H1 (cell line): ENCODE measurements around the gene LDLRAD3. TPM values are rescaled to one million over a fixed set of nuclear protein-coding genes. Genes with fewer than 3 reads are reported as not detected.

Source experiments
- CTCF ChIA-PET: fragments of 300-600 bp; sonication (Branson Sonifier 250); formaldehyde crosslinking; loops from one replicate; lab custom pipeline; 2021; ENCODE audit not compliant: partially characterized antibody; lab: Charles Lee
- POLR2A ChIA-PET: fragments of 300-600 bp; sonication (Branson Sonifier 250); formaldehyde crosslinking; loops from one replicate; lab custom pipeline; 2021; ENCODE audit warnings: inconsistent platforms; ENCODE audit not compliant: partially characterized antibody; lab: Charles Lee
- DNase-seq, 2 experiments: peaks; one replicate each; pipeline versions ENCODE4 v3.0.0 to v3.0.0-alpha.2; 2010 to 2022; ENCODE audit warnings: low spot score in 2 of 2, low read depth in 1 of 2, mixed read lengths in 1 of 2
- FAIRE-seq: peaks from 2 replicates; lab custom pipeline; 2011; peaks lifted over from hg19 to GRCh38; lab: Jason Lieb, UNC
- H2AFZ ChIP-seq: 2 replicates; pipeline ENCODE4 v1.8.1; 2012; ENCODE audit warnings: low read length, inconsistent platforms
- H2AK5ac ChIP-seq: 2 replicates; pipeline ENCODE4 v1.6.1; 2013; ENCODE audit warnings: low read depth, low read length
- H2BK120ac ChIP-seq: replicated peaks from 2 replicates; pipeline ENCODE3; 2013; ENCODE audit warnings: low read depth, low read length, inconsistent platforms
- H2BK12ac ChIP-seq: 2 replicates; pipeline ENCODE4 v1.6.1; 2013; ENCODE audit warnings: low read depth, low read length
- H2BK15ac ChIP-seq: 2 replicates; pipeline ENCODE4 v1.6.1; 2013; ENCODE audit warnings: low read length
- H2BK20ac ChIP-seq: 2 replicates; pipeline ENCODE4 v1.6.1; 2013; ENCODE audit warnings: low read length
- H2BK5ac ChIP-seq: 2 replicates; pipeline ENCODE4 v1.6.1; 2013; ENCODE audit warnings: low read depth, low read length
- H3K14ac ChIP-seq: 2 replicates; pipeline ENCODE4 v1.6.1; 2013; ENCODE audit warnings: inconsistent platforms; ENCODE audit not compliant: insufficient read length
- H3K18ac ChIP-seq: 2 replicates; pipeline ENCODE4 v1.6.1; 2013; ENCODE audit warnings: low read length; ENCODE audit errors: extremely low read depth
- H3K23ac ChIP-seq: 2 replicates; pipeline ENCODE4 v1.6.1; 2013; ENCODE audit warnings: inconsistent platforms; ENCODE audit not compliant: insufficient read length
- H3K23me2 ChIP-seq: 2 replicates; pipeline ENCODE4 v1.6.1; 2013; ENCODE audit warnings: low read depth, low read length
- H3K27ac ChIP-seq: 2 replicates; pipeline ENCODE4 v1.6.1; 2011; ENCODE audit warnings: low read depth, low read length, inconsistent platforms
- H3K27me3 ChIP-seq, 4 experiments: replicated peaks in 1 of 4; 1 replicate in 1 of 4; 2 replicates in 3 of 4; pipeline versions ENCODE4 v1.6.1 to v1.8.1; 2011 to 2013; ENCODE audit warnings: low read length in 3 of 4, mild to moderate bottlenecking in 3 of 4, inconsistent platforms in 2 of 4, mixed read lengths in 2 of 4, moderate library complexity in 1 of 4; ENCODE audit not compliant: control insufficient read depth in 3 of 4, insufficient read depth in 3 of 4; ENCODE audit errors: extremely low read depth in 1 of 4
- H3K36me3 ChIP-seq, 4 experiments: 2 replicates each; pipeline versions ENCODE4 v1.6.1 to v1.8.1; 2011 to 2013; ENCODE audit warnings: mild to moderate bottlenecking in 4 of 4, low read length in 3 of 4, moderate library complexity in 2 of 4, control low read depth in 1 of 4, inconsistent platforms in 1 of 4; ENCODE audit not compliant: insufficient read depth in 4 of 4, control insufficient read depth in 2 of 4
- H3K4ac ChIP-seq: replicated peaks from 2 replicates; pipeline ENCODE3; 2013; ENCODE audit warnings: low read length, low read depth, mixed read lengths, inconsistent platforms; ENCODE audit not compliant: insufficient read length
- H3K4me1 ChIP-seq, 4 experiments: replicated peaks in 1 of 4; 1 replicate in 1 of 4; 2 replicates in 3 of 4; pipeline versions ENCODE4 v1.6.1 to v1.8.1; 2011 to 2013; ENCODE audit warnings: low read length in 3 of 4, inconsistent platforms in 2 of 4, mixed read lengths in 1 of 4; ENCODE audit not compliant: insufficient read depth in 4 of 4, control insufficient read depth in 3 of 4
- H3K4me2 ChIP-seq, 2 experiments: 2 replicates each; pipeline versions ENCODE4 v1.6.1 to v1.8.1; 2011 to 2013; ENCODE audit warnings: low read depth in 2 of 2, low read length in 2 of 2, control low read depth in 1 of 2, inconsistent platforms in 1 of 2, mild to moderate bottlenecking in 1 of 2; ENCODE audit not compliant: insufficient read depth in 1 of 2
- H3K4me3 ChIP-seq, 4 experiments: fragments of 200-600, 300-600 bp in 1 of 4; sonication (generic), shearing (Covaris generic), sonication (Bioruptor Twin) in 1 of 4; 2 replicates each; pipeline versions ENCODE4 v1.5.1 to v1.8.1; 2011 to 2016; ENCODE audit warnings: low read length in 4 of 4, low read depth in 3 of 4, control low read depth in 2 of 4, inconsistent platforms in 2 of 4, mild to moderate bottlenecking in 2 of 4, mixed read lengths in 1 of 4, moderate library complexity in 1 of 4; ENCODE audit not compliant: insufficient read depth in 2 of 4; ENCODE audit errors: extremely low read depth in 1 of 4
- H3K56ac ChIP-seq: replicated peaks from 2 replicates; pipeline ENCODE3; 2013; ENCODE audit warnings: low read depth, mild to moderate bottlenecking, mixed read lengths, low read length, inconsistent platforms; ENCODE audit not compliant: insufficient read length
- H3K79me1 ChIP-seq: 2 replicates; pipeline ENCODE4 v1.6.1; 2013; ENCODE audit warnings: low read depth, low read length, control low read depth
- H3K79me2 ChIP-seq, 2 experiments: 2 replicates each; pipeline versions ENCODE4 v1.6.1 to v1.8.1; 2012 to 2013; ENCODE audit warnings: low read length in 2 of 2, mild to moderate bottlenecking in 2 of 2, inconsistent platforms in 1 of 2; ENCODE audit not compliant: insufficient read depth in 2 of 2, control insufficient read depth in 1 of 2
- H3K9ac ChIP-seq, 4 experiments: replicated peaks in 1 of 4; 1 replicate in 1 of 4; 2 replicates in 3 of 4; pipeline versions ENCODE4 v1.6.1 to v1.8.1; 2011 to 2013; ENCODE audit warnings: low read depth in 3 of 4, low read length in 3 of 4, control low read depth in 2 of 4, mild to moderate bottlenecking in 2 of 4, moderate library complexity in 2 of 4, inconsistent platforms in 1 of 4; ENCODE audit errors: extremely low read depth in 1 of 4
- H3K9me3 ChIP-seq, 2 experiments: 2 replicates each; pipeline versions ENCODE4 v1.6.1 to v1.8.1; 2012 to 2013; ENCODE audit warnings: mild to moderate bottlenecking in 2 of 2, moderate library complexity in 2 of 2, control low read depth in 1 of 2, inconsistent platforms in 1 of 2, low read depth in 1 of 2, low read length in 1 of 2, mixed read lengths in 1 of 2; ENCODE audit not compliant: insufficient read depth in 2 of 2
- H4K20me1 ChIP-seq, 2 experiments: replicated peaks in 1 of 2; 2 replicates each; pipeline versions ENCODE3 to v1.8.1; 2011 to 2013; ENCODE audit warnings: inconsistent platforms in 2 of 2, low read length in 2 of 2, mild to moderate bottlenecking in 1 of 2; ENCODE audit not compliant: insufficient read depth in 2 of 2, control insufficient read depth in 1 of 2
- H4K5ac ChIP-seq: 2 replicates; pipeline ENCODE4 v1.6.1; 2013; ENCODE audit warnings: low read length, low read depth, mixed read lengths, inconsistent platforms; ENCODE audit not compliant: insufficient read length
- H4K8ac ChIP-seq: 2 replicates; pipeline ENCODE4 v1.8.0; 2013; ENCODE audit warnings: mild to moderate bottlenecking, moderate library complexity, low read length, inconsistent platforms; ENCODE audit not compliant: insufficient read depth; ENCODE audit errors: extremely low read depth
- H4K91ac ChIP-seq: replicated peaks from 2 replicates; pipeline ENCODE3; 2013; ENCODE audit warnings: low read length, mixed read lengths, inconsistent platforms; ENCODE audit not compliant: insufficient read length
- CREB1 ChIP-seq: IDR thresholded peaks from 2 replicates; pipeline ENCODE4 v1.6.1; 2012; ENCODE audit warnings: inconsistent platforms
- EGR1 ChIP-seq: IDR thresholded peaks from 2 replicates; pipeline ENCODE4 v1.6.1; 2011; ENCODE audit warnings: low read depth, low read length, borderline replicate concordance
- EP300 ChIP-seq, 2 experiments: IDR thresholded peaks; 1 replicate in 1 of 2; 2 replicates in 1 of 2; pipeline ENCODE4 v1.6.1; 2011 to 2012; ENCODE audit warnings: low read depth in 2 of 2, low read length in 2 of 2, mild to moderate bottlenecking in 2 of 2, borderline replicate concordance in 1 of 2, inconsistent platforms in 1 of 2, moderate library complexity in 1 of 2
- EZH2 ChIP-seq: fragments of 200-600 bp; sonication (generic); IDR thresholded peaks from 2 replicates; pipeline ENCODE4 v1.7.1; 2012; ENCODE audit warnings: low read depth, mild to moderate bottlenecking, moderate library complexity, low read length, inconsistent platforms; ENCODE audit not compliant: severe bottlenecking
- KDM1A ChIP-seq: fragments of 200-600, 300-600 bp; sonication (generic); IDR thresholded peaks from 2 replicates; pipeline ENCODE4 v1.7.1; 2016; ENCODE audit warnings: mild to moderate bottlenecking, low read length, borderline replicate concordance
- KDM5A ChIP-seq: fragments of 200-600 bp; IDR thresholded peaks from 2 replicates; pipeline ENCODE4 v1.7.1; 2012; ENCODE audit warnings: mild to moderate bottlenecking, low read length, inconsistent platforms, mixed read lengths
- PHF8 ChIP-seq: fragments of 200-600 bp; sonication (generic); conservative IDR thresholded peaks from 2 replicates; pipeline ENCODE4 v1.7.1; 2012; ENCODE audit warnings: low read depth, mild to moderate bottlenecking, inconsistent platforms, low read length, moderate library complexity
- RFX5 ChIP-seq: IDR thresholded peaks from 2 replicates; pipeline ENCODE4 v1.6.1; 2011; ENCODE audit warnings: low read depth, low read length, improper control_type of control experiment, borderline replicate concordance
- RNF2 ChIP-seq: fragments of 200-900, 300-1000 bp; sonication (generic); IDR thresholded peaks from 2 replicates; pipeline ENCODE4 v1.7.1; 2016; ENCODE audit warnings: borderline replicate concordance, low read depth, mild to moderate bottlenecking, antibody characterized with exemption, low read length; ENCODE audit not compliant: poor library complexity, severe bottlenecking; ENCODE audit errors: missing control alignments
- SAP30 ChIP-seq: fragments of 300-600 bp; sonication (generic); IDR thresholded peaks from 2 replicates; pipeline ENCODE4 v1.7.1; 2012; ENCODE audit warnings: low read length, moderate library complexity, mild to moderate bottlenecking, inconsistent platforms; ENCODE audit not compliant: insufficient read depth, insufficient replicate concordance
- SP2 ChIP-seq: IDR thresholded peaks from 2 replicates; pipeline ENCODE4 v1.6.1; 2012; ENCODE audit warnings: mild to moderate bottlenecking, low read length, inconsistent platforms
- TBP ChIP-seq: IDR thresholded peaks from 2 replicates; pipeline ENCODE4 v1.6.1; 2011; ENCODE audit warnings: low read depth, low read length, improper control_type of control experiment
- WGBS, 2 experiments: shearing (Covaris generic) in 1 of 2; methylation state at CpG; one replicate each; pipeline versions ENCODE4 v1.1.6 to v1.1.7; 2013 to 2015; ENCODE audit warnings: low lambda C conversion rate in 2 of 2, mixed read lengths in 2 of 2, inconsistent platforms in 1 of 2, low coverage in 1 of 2, missing lambda C conversion rate in 1 of 2; ENCODE audit not compliant: insufficient replicate concordance in 2 of 2, insufficient coverage in 1 of 2, insufficient read length in 1 of 2; ENCODE audit errors: extremely low coverage in 1 of 2, missing lambda C conversion rate in 1 of 2; 5-methylcytosine and 5-hydroxymethylcytosine counted together
- polyA plus RNA-seq, 7 experiments: library from polyadenylated mRNA; depleted of rRNA in 3 of 7; stranded (reverse) in 5 of 7; unstranded in 2 of 7; fragments of >200 nt in 5 of 7; fragments of 200-250 nt in 2 of 7; gene quantifications; 1 replicate in 5 of 7; 2 replicates in 1 of 7; 4 replicates in 1 of 7; pipeline versions ENCODE4 v1.2.1 to v1.2.3, GENCODE V29; 2011 to 2013; ENCODE audit warnings: missing spikeins in 2 of 7, mixed read lengths in 2 of 7
- total RNA-seq: library from RNA; stranded (reverse); fragmentation: NEBNext Ultra II Directional; extraction: Animal tissue kit (Norgen Biotek cat#: 25700); gene quantifications from 2 replicates; pipeline ENCODE4 v1.2.1, GENCODE V29; 2021
- TF ChIP-seq, protein P1 (sequence below): IDR thresholded peaks from 2 replicates; pipeline ENCODE4 v1.6.1; 2011; ENCODE audit warnings: low read depth, mild to moderate bottlenecking, low read length; ENCODE audit not compliant: insufficient read depth

LDLRAD3 gene
- total and polyA plus RNA-seq, 2 of the 8 experiments (the other 6 are each of a cell fraction or from before 2014, with no cell fraction given) = 18.6 to 22.8 TPM

DNA sequence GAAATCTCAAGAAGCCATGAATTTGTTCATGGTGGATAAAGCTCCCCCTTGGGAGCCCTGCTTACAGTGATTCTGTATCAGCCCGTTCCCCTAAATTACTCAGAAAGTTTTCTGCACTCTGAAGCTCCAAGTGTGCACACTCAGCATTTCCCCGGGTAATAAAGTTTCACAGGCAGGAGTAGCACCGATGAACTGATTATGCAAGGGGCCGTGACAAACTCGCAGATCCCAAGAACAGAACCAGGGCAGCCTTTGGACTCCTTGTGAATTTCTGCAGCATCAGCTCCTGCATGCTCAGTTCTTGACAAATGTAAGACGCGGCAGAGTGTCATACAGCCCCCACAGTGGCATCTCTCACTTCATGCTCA lies 271.8 kb downstream of the LDLRAD3 start:
- H3K79me2 ChIP-seq = no peaks in the 10 kb centered on the region
- DNase-seq (no peak), FAIRE-seq (no peak)
- ChIA-PET POLR2A (no interaction called here), CTCF (interaction anchor here (0.9 to 1.4 kb wide), 5 partner anchors 42 to 605 kb away, joined by 3 to 4 read pairs (median 3); no protein-coding TSS in a partner anchor)
- H3K9me3 ChIP-seq = 0 out of 4 replicates have a peak, but pooled peaks cover 3 to 7% of the 10 kb centered on the region in 2 experiments
- WGBS, 2 experiments = 92% methylated on average over 7 of the region's 7 CpGs; no CpG with 5 or more reads in 1 of the 2 experiments
- no peak overlapping the region for H2BK15ac ChIP-seq
- H3K56ac ChIP-seq = no peak overlapping the region
- H3K23me2 ChIP-seq = no peaks in the 10 kb centered on the region
- no peak overlapping the region for H4K5ac ChIP-seq
- peaks cover 0 to 2% (median 0%) of the 10 kb centered on the region in 4 experiments; a peak in 1 of 7 replicates for H3K27me3 ChIP-seq
- no peak overlapping the region for H3K27ac ChIP-seq
- no peak overlapping the region for H3K9ac ChIP-seq
- no peak overlapping the region for H4K91ac ChIP-seq
- H3K18ac ChIP-seq = no peak overlapping the region
- no peak overlapping the region for H3K4me2 ChIP-seq
- H2AFZ ChIP-seq = no peak overlapping the region
- H2BK5ac ChIP-seq = no peak overlapping the region
- no peak overlapping the region for H2BK120ac ChIP-seq
- no peak overlapping the region for H3K14ac ChIP-seq
- H4K8ac ChIP-seq = no peak overlapping the region
- no peak overlapping the region for H3K4me3 ChIP-seq
- no peak overlapping the region for H2BK12ac ChIP-seq
- H2AK5ac ChIP-seq = no peak overlapping the region
- H3K4ac ChIP-seq = no peak overlapping the region
- H3K23ac ChIP-seq = no peak overlapping the region
- H4K20me1 ChIP-seq = no peaks in the 10 kb centered on the region
- H3K79me1 ChIP-seq = no peaks in the 10 kb centered on the region
- no peaks in the 10 kb centered on the region for H3K36me3 ChIP-seq
- H2BK20ac ChIP-seq = no peak overlapping the region
- peaks cover 0 to 6% (median 3%) of the 10 kb centered on the region in 4 experiments; a peak in 4 of 7 replicates for H3K4me1 ChIP-seq
- no peak for TF ChIP-seq CREB1
- no peak for TF ChIP-seq PHF8
- no peak for TF ChIP-seq RFX5
- TF ChIP-seq KDM1A = no peak
- TF ChIP-seq TBP = no peak
- TF ChIP-seq SAP30 = no peak
- no peak for TF ChIP-seq SP2
- TF ChIP-seq RNF2 = no peak
- TF ChIP-seq EZH2 = no peak
- no peak for TF ChIP-seq KDM5A
- TF ChIP-seq, protein P1, sequence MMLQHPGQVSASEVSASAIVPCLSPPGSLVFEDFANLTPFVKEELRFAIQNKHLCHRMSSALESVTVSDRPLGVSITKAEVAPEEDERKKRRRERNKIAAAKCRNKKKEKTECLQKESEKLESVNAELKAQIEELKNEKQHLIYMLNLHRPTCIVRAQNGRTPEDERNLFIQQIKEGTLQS = no peak
- TF ChIP-seq EP300 (IDR thresholded peaks at IDR 0.05; ENCODE audit: borderline replicate concordance in 1 of 2, low read depth in 2 of 2, low read length in 2 of 2) = no peak
- no peak for TF ChIP-seq EGR1
